Endothelial cell of umbilical vein (primary cell): ENCODE data around the gene ID1.

Experiments used
- EZH2 ChIP-seq: IDR thresholded peaks from 2 replicates; pipeline ENCODE4 v1.6.1; 2012; ENCODE audit warnings: borderline replicate concordance, low read depth, mild to moderate bottlenecking, moderate library complexity, low read length, inconsistent platforms; ENCODE audit not compliant: severe bottlenecking
- FOS ChIP-seq: IDR thresholded peaks from 2 replicates; pipeline ENCODE4 v1.6.1; 2011; ENCODE audit warnings: mild to moderate bottlenecking, low read length, moderate library complexity, borderline replicate concordance; ENCODE audit not compliant: insufficient read depth
- MAX ChIP-seq: IDR thresholded peaks from 2 replicates; pipeline ENCODE4 v1.6.1; 2011; ENCODE audit not compliant: insufficient read depth, insufficient read length
- MYC ChIP-seq: IDR thresholded peaks from one replicate; pipeline ENCODE4 v1.6.1; 2011; ENCODE audit warnings: mild to moderate bottlenecking, low read depth, low read length
- POLR2A ChIP-seq: IDR thresholded peaks from 2 replicates; pipeline ENCODE4 v1.6.1; 2012; ENCODE audit warnings: low read depth, mild to moderate bottlenecking, control low read depth, low read length
- POLR2AphosphoS5 ChIP-seq: IDR thresholded peaks from 2 replicates; pipeline ENCODE4 v1.6.1; 2012; ENCODE audit warnings: low read depth, mild to moderate bottlenecking, control low read depth, low read length, moderate library complexity; ENCODE audit not compliant: insufficient read depth
- TF ChIP-seq, protein P1 (sequence below), 2 donors: IDR thresholded peaks; 1 replicate in 1 of 2; 2 replicates in 1 of 2; pipeline ENCODE4 v1.5.1; 2011; ENCODE audit warnings: low read length in 2 of 2, mild to moderate bottlenecking in 2 of 2, moderate library complexity in 2 of 2, control low read depth in 1 of 2, inconsistent platforms in 1 of 2, low read depth in 1 of 2; ENCODE audit not compliant: insufficient read depth in 1 of 2; ENCODE audit errors: extremely low read depth in 1 of 2

GRCh38 chr20:31620246-31620645 is 15.2 kb downstream of the ID1 start:
- TF ChIP-seq, protein P1, sequence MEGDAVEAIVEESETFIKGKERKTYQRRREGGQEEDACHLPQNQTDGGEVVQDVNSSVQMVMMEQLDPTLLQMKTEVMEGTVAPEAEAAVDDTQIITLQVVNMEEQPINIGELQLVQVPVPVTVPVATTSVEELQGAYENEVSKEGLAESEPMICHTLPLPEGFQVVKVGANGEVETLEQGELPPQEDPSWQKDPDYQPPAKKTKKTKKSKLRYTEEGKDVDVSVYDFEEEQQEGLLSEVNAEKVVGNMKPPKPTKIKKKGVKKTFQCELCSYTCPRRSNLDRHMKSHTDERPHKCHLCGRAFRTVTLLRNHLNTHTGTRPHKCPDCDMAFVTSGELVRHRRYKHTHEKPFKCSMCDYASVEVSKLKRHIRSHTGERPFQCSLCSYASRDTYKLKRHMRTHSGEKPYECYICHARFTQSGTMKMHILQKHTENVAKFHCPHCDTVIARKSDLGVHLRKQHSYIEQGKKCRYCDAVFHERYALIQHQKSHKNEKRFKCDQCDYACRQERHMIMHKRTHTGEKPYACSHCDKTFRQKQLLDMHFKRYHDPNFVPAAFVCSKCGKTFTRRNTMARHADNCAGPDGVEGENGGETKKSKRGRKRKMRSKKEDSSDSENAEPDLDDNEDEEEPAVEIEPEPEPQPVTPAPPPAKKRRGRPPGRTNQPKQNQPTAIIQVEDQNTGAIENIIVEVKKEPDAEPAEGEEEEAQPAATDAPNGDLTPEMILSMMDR (IDR thresholded peaks at IDR 0.05; ENCODE audit: extremely low read depth in 1 of 2, insufficient read depth in 1 of 2, low read depth in 1 of 2, low read length in 2 of 2), result no peak
- TF ChIP-seq MAX (no peak), FOS (no peak), EZH2 (no peak), POLR2A (no peak), MYC (no peak), POLR2AphosphoS5 (no peak)
